ENCODE measurements around the gene DPP6. TPM values are rescaled to one million over a fixed set of nuclear protein-coding genes. Genes with fewer than 3 reads are reported as not detected.

The DPP6 gene
- total and polyA plus RNA-seq, 11 donors, result 0.05 to 2.9 (median 0.11) TPM; not detected in 3

- WGBS, 4 donors, result 62 to 73% (median 69%) methylated on average over 5 of the region's 5 CpGs
- H3K4me1 ChIP-seq, result no peaks in the 10 kb centered on the region
- H3K4me3 ChIP-seq, result no peak overlapping the region
- H3K9me3 ChIP-seq, result peaks cover 0 to 3% (median 0%) of the 10 kb centered on the region in 12 donors
- intact Hi-C loops (cut with DNase I), result no loop called here
- peaks cover 0 to 50% (median 9%) of the 10 kb centered on the region in 9 donors for H3K27me3 ChIP-seq
- H3K36me3 ChIP-seq, result no peaks in the 10 kb centered on the region
- no peak for TF ChIP-seq POLR2A (IDR thresholded peaks at IDR 0.05)
- TF ChIP-seq CTCF (IDR thresholded peaks at IDR 0.05), result no peak
- ATAC-seq, result no peak
- no peak for DNase-seq
- no peak overlapping the region for H3K27ac ChIP-seq
These were observed 792.3 kb downstream of the DPP6 start for GRCh38 chr7:154844499-154844898.

- intact Hi-C loops (cut with DNase I), result no loop called here
- Histone ChIP-seq H3K27me3 (peaks cover 0 to 48% (median 9%) of the 10 kb centered on the region in 9 donors), H3K4me3 (no peak overlapping the region), H3K4me1 (no peaks in the 10 kb centered on the region), H3K9me3 (peaks cover 0 to 6% (median 0%) of the 10 kb centered on the region in 12 donors), H3K36me3 (no peaks in the 10 kb centered on the region), H3K27ac (no peak overlapping the region)
- DNase-seq (no peak), ATAC-seq (no peak)
- 82 to 88% (median 84%) methylated on average over 5 of the region's 5 CpGs for whole genome bisulfite sequencing, 4 donors
- TF ChIP-seq POLR2A (IDR thresholded peaks at IDR 0.05) (no peak), CTCF (IDR thresholded peaks at IDR 0.05) (no peak)
These were observed 792.8 kb downstream of the DPP6 start for GRCh38 chr7:154844955-154845354.

- no peak for ATAC-seq
- DNase-seq, result no peak
- no peaks in the 10 kb centered on the region for H3K36me3 ChIP-seq
- no peak overlapping the region for H3K27ac ChIP-seq
- H3K27me3 ChIP-seq, result peaks cover 0 to 25% (median 3%) of the 10 kb centered on the region in 9 donors
- no peaks in the 10 kb centered on the region for H3K4me1 ChIP-seq
- no peak overlapping the region for H3K4me3 ChIP-seq
- peaks cover 0 to 9% (median 0%) of the 10 kb centered on the region in 12 donors for H3K9me3 ChIP-seq
- TF ChIP-seq CTCF (IDR thresholded peaks at IDR 0.05), result no peak
- TF ChIP-seq POLR2A (IDR thresholded peaks at IDR 0.05), result no peak
- intact Hi-C loops (cut with DNase I), result no loop called here
- WGBS, 4 donors, result 49 to 53% (median 51%) methylated on average over 2 of the region's 2 CpGs
These were observed 796.3 kb downstream of the DPP6 start for GRCh38 chr7:154848464-154848863.

GRCh38 chr7:154852205-154852604 is 800.0 kb downstream of the DPP6 start:
- TF ChIP-seq POLR2A (IDR thresholded peaks at IDR 0.05) (no peak), CTCF (IDR thresholded peaks at IDR 0.05) (no peak)
- Histone ChIP-seq H3K27ac (no peak overlapping the region), H3K4me3 (no peak overlapping the region), H3K27me3 (peaks cover 0 to 8% (median 0%) of the 10 kb centered on the region in 9 donors), H3K9me3 (peaks cover 0 to 9% (median 0%) of the 10 kb centered on the region in 12 donors), H3K36me3 (no peaks in the 10 kb centered on the region), H3K4me1 (no peaks in the 10 kb centered on the region)
- WGBS, 4 donors, result 68 to 87% (median 83%) methylated on average over 4 of the region's 4 CpGs
- no peak for DNase-seq
- intact Hi-C loops (cut with DNase I), result no loop called here
- ATAC-seq, result no peak

Data from heart left ventricle (tissue), 16 donors.